HG03457 (cell line): ENCODE results near the gene CTRB1.
"Not testable (repeated sequence)": the region's sequence is repeated elsewhere in the genome, so short reads cannot be mapped to it uniquely, and the experiment has no call there.

Experiments used
- ATAC-seq: cut with Tn5 transposase; IDR thresholded peaks from one replicate; pipeline ENCODE4 v1.9.1; 2021; ENCODE audit warnings: moderate number of reproducible peaks; ENCODE audit not compliant: unreplicated experiment

Gene CTRB1

GRCh38 chr16:75239542-75240122, 20.8 kb downstream of the CTRB1 start:
- ATAC-seq, result no peak

GRCh38 chr16:75240633-75241032, 21.8 kb downstream of the CTRB1 start:
- not testable (repeated sequence) for ATAC-seq

- ATAC-seq, result no peak
Observed at GRCh38 chr16:75241412-75241811, 22.6 kb downstream of the CTRB1 start.

GRCh38 chr16:75241955-75242354, 23.2 kb downstream of the CTRB1 start:
- no peak for ATAC-seq

GRCh38 chr16:75242436-75243078, 23.8 kb downstream of the CTRB1 start:
- not testable (repeated sequence) for ATAC-seq

GRCh38 chr16:75243667-75244224, 25.0 kb downstream of the CTRB1 start:
- no peak for ATAC-seq

- ATAC-seq, result no peak
Observed at GRCh38 chr16:75244225-75244809, 25.5 kb downstream of the CTRB1 start.

- no peak for ATAC-seq
Observed at GRCh38 chr16:75244844-75245758, 26.3 kb downstream of the CTRB1 start.

GRCh38 chr16:75246504-75247205, 27.9 kb downstream of the CTRB1 start:
- no peak for ATAC-seq

- no peak for ATAC-seq
Observed at GRCh38 chr16:75247249-75247648, 28.5 kb downstream of the CTRB1 start.

GRCh38 chr16:75248142-75248535, 29.4 kb downstream of the CTRB1 start:
- no peak for ATAC-seq

- ATAC-seq, result no peak
Observed at GRCh38 chr16:75248536-75249380, 30.0 kb downstream of the CTRB1 start.

- no peak for ATAC-seq
Observed at GRCh38 chr16:75249441-75249840, 30.7 kb downstream of the CTRB1 start.

GRCh38 chr16:75250089-75250808, 31.5 kb downstream of the CTRB1 start:
- ATAC-seq, result no peak

GRCh38 chr16:75250809-75251279, 32.1 kb downstream of the CTRB1 start:
- peak; percentile 14 for ATAC-seq

GRCh38 chr16:75251280-75252048, 32.7 kb downstream of the CTRB1 start, which contains the start of gene BCAR1:
TSS of gene BCAR1 (minus strand) at chr16:75251624. CDS start at chr16:75251482, 142 bp downstream.
- peak; percentile 68 for ATAC-seq

GRCh38 chr16:75252049-75252864, 33.5 kb downstream of the CTRB1 start:
- no peak for ATAC-seq
